Activated naive CD8-positive, alpha-beta T cell treated with anti-CD3 and anti-CD28 coated beads, Interleukin-2, amount 50 U/mL, for 16 hours (primary cell): Measurements from ENCODE around the gene SHISAL2A.

Experiments used
- DNase-seq: peaks from one replicate; pipeline ENCODE4 v3.0.0-alpha.2; 2020; ENCODE audit warnings: low read depth, low spot score

SHISAL2A gene

GRCh38 chr1:52621950-52622349 lies 11.0 kb upstream of the SHISAL2A start:
- DNase-seq = no peak

DNA sequence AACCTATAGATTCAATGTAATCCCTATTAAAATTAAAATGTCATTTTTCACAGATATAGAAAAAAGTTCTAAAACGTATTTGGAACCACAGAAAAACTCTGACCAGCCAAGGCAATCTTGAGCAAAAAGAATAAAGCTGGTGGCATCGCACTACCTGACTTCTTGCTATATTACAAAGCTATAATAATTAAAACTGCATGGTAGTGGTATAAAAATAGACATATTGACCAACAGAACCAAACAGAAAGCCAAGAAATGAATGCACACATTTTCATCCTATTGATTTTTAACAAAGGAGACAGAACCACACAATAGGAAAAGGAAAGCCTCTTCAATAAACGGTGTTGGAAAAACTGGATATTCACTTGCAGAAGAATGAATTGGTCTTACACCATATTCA lies 9.2 kb upstream of the SHISAL2A start:
- DNase-seq = no peak

GRCh38 chr1:52627028-52627427 lies 5.9 kb upstream of the SHISAL2A start:
- no peak for DNase-seq

GRCh38 chr1:52628614-52629324 lies 4.2 kb upstream of the SHISAL2A start:
- no peak for DNase-seq

- no peak for DNase-seq
These were observed 3.7 kb upstream of the SHISAL2A start for GRCh38 chr1:52629325-52629643.

DNA sequence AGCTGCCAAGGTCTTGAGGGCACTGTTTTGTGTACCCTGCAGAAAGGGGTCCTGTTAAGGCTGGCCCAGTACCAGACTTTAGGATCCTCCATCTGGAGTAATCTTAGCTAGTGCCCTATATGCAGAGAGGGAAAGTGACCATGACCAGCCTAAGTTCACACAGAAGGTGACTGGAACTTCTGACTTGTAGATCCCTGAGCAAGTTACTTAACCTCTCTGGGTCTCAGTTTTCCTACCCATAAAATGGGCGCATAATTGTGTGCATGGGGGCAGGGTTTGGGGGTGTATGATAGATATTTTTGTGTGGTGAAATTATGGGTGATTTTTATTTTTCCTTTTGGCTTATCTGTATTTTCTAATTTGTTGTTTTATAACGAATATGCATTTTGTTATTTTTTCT lies 3.3 kb upstream of the SHISAL2A start:
- DNase-seq = no peak

GRCh38 chr1:52631759-52632331 lies 1.1 kb upstream of the SHISAL2A start:
- DNase-seq = no peak

- no peak for DNase-seq
These were observed 355 bp downstream of the SHISAL2A start for GRCh38 chr1:52633291-52633754.

DNA sequence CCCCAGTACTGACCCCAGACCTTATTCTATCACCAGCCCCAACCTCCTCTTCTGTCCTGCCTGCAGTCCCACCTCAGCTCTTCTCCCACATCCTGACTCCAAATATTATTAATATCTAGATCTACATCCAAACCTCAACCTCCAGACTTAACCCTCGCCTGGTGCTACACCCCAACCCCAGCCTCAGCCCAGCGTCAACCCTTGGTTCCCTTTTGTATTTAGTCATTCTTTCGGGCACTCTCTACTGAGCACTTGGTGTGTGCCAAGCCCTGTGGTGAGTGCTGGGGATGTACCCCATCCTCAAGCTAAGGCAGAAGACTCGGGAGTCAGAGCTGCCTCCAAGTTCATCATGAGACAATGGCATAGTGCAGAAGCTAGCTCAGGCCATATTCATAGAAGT lies 1.1 kb downstream of the SHISAL2A start:
- no peak for DNase-seq

DNA sequence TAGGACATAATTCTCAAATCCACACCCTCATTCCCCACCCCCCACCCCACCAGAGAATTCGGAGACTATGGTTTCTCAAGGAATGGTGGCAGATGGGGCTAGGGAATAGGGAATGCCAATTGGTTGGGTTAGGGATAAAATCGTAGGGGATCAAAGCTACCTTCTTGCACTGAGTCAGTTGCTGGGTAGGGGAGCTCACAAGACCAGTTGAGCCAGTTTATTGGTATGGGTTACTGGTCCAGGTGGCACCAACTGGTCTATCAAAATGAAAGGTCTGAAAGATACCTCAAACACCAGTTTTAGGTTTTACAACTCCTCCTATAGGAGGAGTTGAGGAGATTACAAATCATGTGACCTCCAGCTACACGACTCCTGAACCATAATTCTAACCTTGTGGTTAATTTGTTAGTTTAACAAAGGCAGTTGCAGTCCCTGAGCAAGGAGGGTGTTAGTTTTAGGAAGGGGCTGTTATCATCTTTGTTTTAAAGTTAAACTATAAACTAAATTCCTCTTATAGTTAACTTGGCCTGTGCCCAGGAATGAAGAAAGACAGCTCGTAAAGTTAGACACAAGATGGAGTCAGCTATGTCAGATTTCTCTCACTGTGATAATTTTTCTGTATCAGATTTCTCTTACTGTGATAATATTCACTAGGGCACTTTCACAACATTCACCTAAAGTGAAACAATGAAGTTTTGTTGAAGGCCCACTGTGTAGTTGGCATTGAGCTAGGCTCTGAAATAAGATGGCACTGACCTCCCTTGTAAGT lies 2.5 kb downstream of the SHISAL2A start:
- DNase-seq = no peak

DNA sequence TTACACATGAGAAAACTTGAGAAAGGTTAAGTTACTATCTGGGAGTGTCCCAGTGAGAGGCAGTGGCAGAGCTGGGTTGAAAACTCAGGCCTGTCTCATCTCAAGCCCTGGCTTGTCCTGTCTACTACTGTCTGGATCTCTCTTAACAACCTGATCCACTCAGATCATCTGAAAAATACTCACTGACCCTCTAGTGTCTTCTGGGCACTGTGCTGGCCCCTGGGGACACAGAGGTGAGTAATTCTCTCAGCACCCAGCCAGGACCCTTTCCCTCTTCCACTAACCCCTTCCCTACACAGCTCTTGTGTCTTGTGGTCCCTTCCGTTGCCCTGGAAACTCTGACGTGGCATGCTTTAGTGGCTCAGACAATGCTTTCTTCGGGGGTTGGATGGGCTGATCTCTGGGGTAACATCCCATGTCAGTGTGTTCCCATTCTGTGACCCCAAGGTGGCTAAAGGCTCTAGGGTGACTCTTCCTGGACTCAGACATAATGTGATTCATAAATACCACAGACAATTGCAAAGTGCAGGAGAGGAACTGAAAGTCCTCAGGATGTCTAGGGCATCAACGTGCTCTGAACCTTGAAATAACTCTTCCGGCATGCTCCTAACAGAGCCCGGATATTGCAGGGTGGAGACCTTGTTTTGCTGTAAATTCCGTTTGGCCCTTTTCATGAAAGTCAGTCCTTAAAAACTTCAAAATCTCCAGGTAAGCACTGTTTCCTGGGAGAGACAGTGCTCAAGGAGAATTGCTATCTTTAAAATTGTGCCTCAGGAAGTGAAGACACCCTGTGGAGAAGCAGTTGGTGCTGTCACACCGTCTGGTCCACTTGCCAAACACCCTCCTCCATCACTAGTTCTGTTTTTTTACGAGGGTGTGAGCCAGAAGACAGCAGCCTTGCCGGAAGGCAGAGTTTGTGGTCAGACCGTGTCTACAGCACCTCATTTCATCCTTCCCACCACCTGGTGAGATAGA lies 4.0 kb downstream of the SHISAL2A start:
- peak; percentile 32 for DNase-seq

GRCh38 chr1:52637946-52638345 lies 5.0 kb downstream of the SHISAL2A start:
- no peak for DNase-seq

DNA sequence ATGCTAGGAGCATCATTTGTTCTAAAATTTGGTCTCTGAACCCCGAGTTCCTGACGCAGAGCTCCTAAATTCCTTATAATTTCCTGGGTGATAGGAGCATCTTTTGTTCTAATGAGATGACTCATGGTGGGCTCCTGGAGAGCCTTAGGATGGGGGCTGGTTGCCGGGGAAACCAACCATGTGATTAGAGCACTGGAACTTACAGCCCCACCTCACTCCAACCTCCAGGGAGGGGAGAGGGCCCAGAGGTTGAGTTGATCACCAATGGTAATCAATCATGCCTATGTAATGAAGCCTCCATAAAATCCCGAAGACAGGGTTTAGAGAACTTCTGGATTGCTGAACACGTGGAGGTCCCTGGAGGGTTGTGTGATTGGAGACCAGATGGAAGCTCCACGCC lies 7.7 kb downstream of the SHISAL2A start:
- DNase-seq = no peak

DNA sequence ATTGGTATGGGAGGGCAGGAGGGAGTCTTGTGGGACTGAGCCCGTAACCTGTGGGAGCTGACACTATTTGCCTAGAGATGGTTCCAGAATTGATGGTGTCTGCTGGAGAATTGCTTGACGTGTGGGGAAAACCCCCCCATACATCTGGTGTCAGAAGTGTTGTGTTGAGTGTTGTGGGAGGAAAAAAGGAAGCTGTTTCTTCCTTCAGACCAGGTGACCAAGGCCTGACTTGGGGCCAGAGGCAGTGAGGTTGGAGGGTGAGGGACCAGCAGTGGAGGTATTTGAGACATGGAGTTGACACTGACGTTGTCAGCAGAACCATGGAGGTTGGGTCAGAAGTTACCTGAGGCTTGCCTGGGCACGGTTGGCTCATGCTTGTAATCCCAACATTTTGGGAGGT lies 8.3 kb downstream of the SHISAL2A start:
- no peak for DNase-seq

GRCh38 chr1:52645261-52645660 lies 12.3 kb downstream of the SHISAL2A start:
- DNase-seq = no peak

GRCh38 chr1:52651904-52652303 lies 18.9 kb downstream of the SHISAL2A start:
- DNase-seq = no peak

DNA sequence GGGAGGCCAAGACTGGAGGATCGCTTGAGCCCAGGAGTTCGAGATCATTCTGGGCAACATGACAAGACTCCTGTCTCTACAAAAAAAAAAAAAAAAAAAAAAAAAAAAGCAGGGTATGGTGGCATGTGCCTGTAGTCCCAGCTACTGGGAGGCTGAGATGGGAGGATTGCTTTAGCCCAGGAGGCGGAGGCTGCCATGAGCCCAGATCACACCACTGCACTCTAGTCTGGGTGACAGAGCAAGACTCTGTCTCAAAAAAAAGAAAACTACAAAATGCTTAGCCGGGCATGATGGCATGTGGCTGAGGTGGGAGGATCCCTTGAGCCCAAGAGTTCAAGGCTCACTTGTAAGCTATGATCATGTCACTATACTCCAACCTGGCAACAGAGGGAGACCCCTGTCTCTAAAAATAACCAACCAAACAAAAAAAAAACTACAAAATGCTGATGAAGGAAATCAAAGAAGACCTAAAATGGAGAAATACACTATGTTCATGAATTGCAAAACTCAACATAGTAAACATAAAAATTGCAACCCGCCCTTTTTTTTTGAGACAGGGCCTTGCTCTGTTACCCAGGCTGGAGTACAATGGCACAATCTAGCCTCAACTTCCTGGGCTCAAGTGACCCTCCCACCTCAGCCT lies 20.4 kb downstream of the SHISAL2A start:
- DNase-seq = no peak

DNA sequence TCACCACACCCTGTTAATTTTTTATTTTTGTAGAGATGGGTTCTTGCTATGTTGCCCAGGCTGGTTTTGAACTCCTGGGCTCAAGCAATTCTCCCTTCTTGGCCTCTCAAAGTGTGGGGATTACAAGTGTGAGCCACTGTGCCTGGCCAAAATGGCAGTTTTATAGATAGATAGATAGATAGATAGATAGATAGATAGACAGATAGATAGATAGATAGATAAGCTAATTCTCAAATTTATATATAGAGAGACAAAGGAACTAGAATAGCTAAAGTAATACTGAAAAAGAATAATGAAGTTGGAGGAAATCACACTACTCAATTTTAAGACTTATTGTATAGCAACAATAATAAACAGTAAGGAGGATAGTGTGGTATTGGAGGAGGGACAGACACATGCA lies 21.1 kb downstream of the SHISAL2A start:
- DNase-seq = no peak

DNA sequence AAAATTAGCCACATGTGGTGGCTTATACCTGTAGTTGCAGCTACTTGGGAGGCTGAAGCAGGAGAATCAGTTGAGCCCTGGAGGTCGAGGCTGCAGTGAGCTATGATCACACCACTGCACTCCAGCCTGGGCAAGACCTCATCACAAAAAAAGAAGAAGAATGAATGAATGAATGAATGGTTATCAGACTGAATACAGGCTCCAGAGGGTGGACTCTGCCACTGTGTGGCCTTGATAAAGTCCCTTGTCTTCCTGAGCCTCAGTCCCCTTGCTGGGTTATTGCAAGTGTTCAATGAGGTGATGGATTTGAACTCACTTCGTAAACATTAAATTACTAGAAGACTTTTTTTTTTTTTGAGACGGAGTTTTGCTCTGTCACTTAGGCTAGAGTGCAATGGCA lies 24.7 kb downstream of the SHISAL2A start:
- no peak for DNase-seq

- no peak for DNase-seq
These were observed 25.8 kb downstream of the SHISAL2A start for GRCh38 chr1:52658795-52659194.

DNA sequence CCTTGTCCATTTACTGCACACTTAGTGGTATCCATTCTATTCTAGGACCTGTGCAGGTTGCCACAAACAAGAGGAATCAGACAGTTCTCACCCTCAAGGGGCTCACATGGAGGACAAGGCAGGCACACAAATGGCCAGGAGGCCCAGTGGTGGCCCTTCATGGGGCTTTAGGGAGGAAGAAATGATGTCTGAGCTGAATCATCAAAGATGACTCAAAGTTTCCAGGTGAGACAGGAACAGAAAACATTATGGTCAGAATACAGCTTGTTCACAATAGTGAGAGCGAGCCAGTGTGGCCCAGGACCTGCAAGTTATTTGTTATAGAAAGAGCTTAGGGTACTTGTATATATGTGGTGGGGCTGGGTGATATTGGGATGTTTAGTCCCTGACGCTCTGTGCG lies 26.4 kb downstream of the SHISAL2A start:
- DNase-seq = no peak
